Stimulated activated CD4-positive, alpha-beta T cell treated with anti-CD3 and anti-CD28 coated beads, Interleukin-15, amount 100 ng/mL, for 24 hours (primary cell): ENCODE data around the gene SYCP1.
"Not testable (repeated sequence)": the region's sequence is repeated elsewhere in the genome, so short reads cannot be mapped to it uniquely, and the experiment has no call there.

Experiments used
- DNase-seq: peaks from one replicate; pipeline ENCODE4 v3.0.0-alpha.2; 2020

The SYCP1 gene

GRCh38 chr1:114979278-114979891 lies 124.7 kb downstream of the SYCP1 start:
- DNase-seq: peak; percentile 75

GRCh38 chr1:114982251-114982650 lies 127.6 kb downstream of the SYCP1 start:
- no peak for DNase-seq

- no peak for DNase-seq
Observed at GRCh38 chr1:114986286-114986685, 131.6 kb downstream of the SYCP1 start.

- DNase-seq: no peak
Observed at GRCh38 chr1:114988095-114988494, 133.4 kb downstream of the SYCP1 start.

DNA sequence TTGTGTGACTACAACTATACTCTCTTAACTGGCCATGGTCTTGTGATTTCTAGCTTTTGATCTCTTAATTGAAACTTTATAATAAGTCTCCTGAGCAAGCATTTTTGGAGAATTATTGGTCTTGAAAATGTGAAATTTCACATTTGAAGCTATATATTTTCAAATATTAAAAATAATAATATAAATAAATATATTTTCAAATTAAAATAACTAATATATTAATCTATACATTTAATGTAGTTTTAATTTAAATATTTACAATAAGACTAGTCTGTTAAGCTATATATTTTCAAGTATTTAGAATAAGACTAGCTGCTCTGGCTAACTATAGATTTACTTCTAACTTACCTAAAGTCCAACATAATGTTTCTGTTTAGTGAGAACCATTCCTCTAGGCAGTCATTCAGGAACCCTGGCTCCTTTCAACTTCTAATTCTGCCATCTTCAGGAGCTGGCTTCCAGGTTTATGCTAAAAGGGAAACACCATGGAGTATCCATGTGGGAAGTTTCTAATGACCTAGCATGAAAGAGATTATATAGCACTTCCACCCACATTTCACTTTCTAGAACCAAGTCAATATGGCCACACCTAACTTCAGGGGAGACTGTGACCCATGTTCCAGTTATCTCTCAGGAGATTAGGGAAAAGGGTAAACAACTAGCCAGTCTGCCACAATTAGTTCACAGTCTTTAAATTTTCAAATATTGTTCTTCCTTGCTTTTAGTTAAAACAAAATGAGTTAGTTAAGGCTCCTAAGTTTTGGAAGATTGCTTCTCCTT lies 143.0 kb downstream of the SYCP1 start:
- DNase-seq: no peak

GRCh38 chr1:115006191-115006590 lies 151.5 kb downstream of the SYCP1 start:
- DNase-seq: no peak

GRCh38 chr1:115012006-115012405 lies 157.3 kb downstream of the SYCP1 start:
- DNase-seq: no peak

DNA sequence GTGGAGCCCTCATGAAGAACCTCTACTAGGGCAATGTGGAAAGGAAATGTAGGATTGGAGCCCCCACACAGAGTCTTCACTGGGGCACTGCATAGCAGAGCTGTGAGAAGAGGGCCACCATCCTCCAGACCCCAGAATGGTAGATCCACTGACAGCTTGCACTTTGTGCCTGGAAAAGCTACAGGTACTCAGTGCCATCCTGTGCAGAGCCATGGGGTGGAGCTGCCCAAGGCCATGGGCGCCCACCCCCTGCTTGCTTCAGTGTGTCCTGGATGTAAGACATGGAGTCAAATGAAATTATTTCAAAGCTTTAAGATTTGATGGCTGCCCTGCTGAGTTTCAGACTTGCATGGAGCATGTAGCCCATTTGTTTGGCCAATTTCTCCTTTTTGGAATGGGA lies 157.8 kb downstream of the SYCP1 start:
- DNase-seq: no peak

DNA sequence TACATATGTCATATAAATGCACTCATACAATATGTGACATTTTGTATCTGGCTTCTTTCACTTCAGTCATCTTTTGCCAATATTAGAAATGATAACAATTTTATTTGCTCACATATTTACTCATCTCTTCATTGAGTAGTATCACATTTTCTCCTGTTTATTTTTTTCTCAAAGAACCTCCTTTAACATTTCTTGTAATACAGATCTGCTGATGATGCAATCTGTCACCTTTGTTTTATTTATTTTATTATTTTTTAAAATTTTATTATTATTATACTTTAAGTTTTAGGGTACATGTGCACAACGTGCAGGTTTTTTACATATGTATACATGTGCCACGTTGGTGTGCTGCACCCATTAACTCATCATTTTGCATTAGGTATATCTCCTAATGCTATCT lies 159.1 kb downstream of the SYCP1 start:
- DNase-seq: no peak

GRCh38 chr1:115019549-115019948 lies 164.9 kb downstream of the SYCP1 start:
- not testable (repeated sequence) for DNase-seq

- no peak for DNase-seq
Observed at GRCh38 chr1:115021145-115021544, 166.5 kb downstream of the SYCP1 start.

GRCh38 chr1:115023593-115023992 lies 168.9 kb downstream of the SYCP1 start:
- no peak for DNase-seq

- DNase-seq: no peak
Observed at GRCh38 chr1:115029526-115029925, 174.9 kb downstream of the SYCP1 start, which contains the start of gene TSHB. Gene TSHB (plus strand): TSS chr1:115029826. CDS start chr1:115033363, 3,537 bp downstream.

GRCh38 chr1:115031595-115031994 lies 176.9 kb downstream of the SYCP1 start:
- no peak for DNase-seq

DNA sequence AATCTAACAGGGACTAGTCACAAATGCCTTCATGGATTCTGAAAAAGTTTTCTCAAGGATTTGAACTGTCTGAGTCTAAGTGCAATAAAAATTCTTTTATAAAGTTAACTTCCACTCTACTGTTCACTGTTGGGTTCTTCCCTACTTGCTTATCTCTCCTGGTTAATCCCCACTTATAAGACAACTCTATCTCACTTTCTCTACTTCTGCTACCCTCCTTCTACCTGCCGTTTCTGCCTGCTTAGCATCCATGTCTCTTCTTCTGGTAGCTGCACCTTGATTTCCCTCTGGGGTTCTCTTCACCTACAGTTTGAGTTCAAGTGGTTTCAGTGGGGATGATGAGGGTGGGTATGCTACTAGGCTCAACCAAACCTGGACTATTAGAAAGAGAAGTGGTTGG lies 181.0 kb downstream of the SYCP1 start:
- no peak for DNase-seq

- no peak for DNase-seq
Observed at GRCh38 chr1:115036814-115037507, 182.3 kb downstream of the SYCP1 start.

GRCh38 chr1:115040501-115040900 lies 185.8 kb downstream of the SYCP1 start:
- no peak for DNase-seq

- no peak for DNase-seq
Observed at GRCh38 chr1:115041654-115042053, 187.0 kb downstream of the SYCP1 start.
